H1 (cell line): ENCODE data around the gene ILK. TPM values are rescaled to one million over a fixed set of nuclear protein-coding genes. Genes with fewer than 3 reads are reported as not detected.

Experiments
- CTCF ChIA-PET: fragments of 300-600 bp; sonication (Branson Sonifier 250); formaldehyde crosslinking; loops from one replicate; lab custom pipeline; 2021; ENCODE audit not compliant: partially characterized antibody; lab: Charles Lee
- POLR2A ChIA-PET: fragments of 300-600 bp; sonication (Branson Sonifier 250); formaldehyde crosslinking; loops from one replicate; lab custom pipeline; 2021; ENCODE audit warnings: inconsistent platforms; ENCODE audit not compliant: partially characterized antibody; lab: Charles Lee
- DNase-seq, 2 experiments: peaks; one replicate each; pipeline versions ENCODE4 v3.0.0 to v3.0.0-alpha.2; 2010 to 2022; ENCODE audit warnings: low spot score in 2 of 2, low read depth in 1 of 2, mixed read lengths in 1 of 2
- FAIRE-seq: peaks from 2 replicates; lab custom pipeline; 2011; peaks lifted over from hg19 to GRCh38; lab: Jason Lieb, UNC
- H2AFZ ChIP-seq: 2 replicates; pipeline ENCODE4 v1.8.1; 2012; ENCODE audit warnings: low read length, inconsistent platforms
- H2AK5ac ChIP-seq: 2 replicates; pipeline ENCODE4 v1.6.1; 2013; ENCODE audit warnings: low read depth, low read length
- H2BK120ac ChIP-seq: replicated peaks from 2 replicates; pipeline ENCODE3; 2013; ENCODE audit warnings: low read depth, low read length, inconsistent platforms
- H2BK12ac ChIP-seq: 2 replicates; pipeline ENCODE4 v1.6.1; 2013; ENCODE audit warnings: low read depth, low read length
- H2BK15ac ChIP-seq: 2 replicates; pipeline ENCODE4 v1.6.1; 2013; ENCODE audit warnings: low read length
- H2BK20ac ChIP-seq: 2 replicates; pipeline ENCODE4 v1.6.1; 2013; ENCODE audit warnings: low read length
- H2BK5ac ChIP-seq: 2 replicates; pipeline ENCODE4 v1.6.1; 2013; ENCODE audit warnings: low read depth, low read length
- H3K14ac ChIP-seq: 2 replicates; pipeline ENCODE4 v1.6.1; 2013; ENCODE audit warnings: inconsistent platforms; ENCODE audit not compliant: insufficient read length
- H3K18ac ChIP-seq: 2 replicates; pipeline ENCODE4 v1.6.1; 2013; ENCODE audit warnings: low read length; ENCODE audit errors: extremely low read depth
- H3K23ac ChIP-seq: 2 replicates; pipeline ENCODE4 v1.6.1; 2013; ENCODE audit warnings: inconsistent platforms; ENCODE audit not compliant: insufficient read length
- H3K23me2 ChIP-seq: 2 replicates; pipeline ENCODE4 v1.6.1; 2013; ENCODE audit warnings: low read depth, low read length
- H3K27ac ChIP-seq: 2 replicates; pipeline ENCODE4 v1.6.1; 2011; ENCODE audit warnings: low read depth, low read length, inconsistent platforms
- H3K27me3 ChIP-seq, 4 experiments: replicated peaks in 1 of 4; 1 replicate in 1 of 4; 2 replicates in 3 of 4; pipeline versions ENCODE4 v1.6.1 to v1.8.1; 2011 to 2013; ENCODE audit warnings: low read length in 3 of 4, mild to moderate bottlenecking in 3 of 4, inconsistent platforms in 2 of 4, mixed read lengths in 2 of 4, moderate library complexity in 1 of 4; ENCODE audit not compliant: control insufficient read depth in 3 of 4, insufficient read depth in 3 of 4; ENCODE audit errors: extremely low read depth in 1 of 4
- H3K36me3 ChIP-seq, 4 experiments: 2 replicates each; pipeline versions ENCODE4 v1.6.1 to v1.8.1; 2011 to 2013; ENCODE audit warnings: mild to moderate bottlenecking in 4 of 4, low read length in 3 of 4, moderate library complexity in 2 of 4, control low read depth in 1 of 4, inconsistent platforms in 1 of 4; ENCODE audit not compliant: insufficient read depth in 4 of 4, control insufficient read depth in 2 of 4
- H3K4ac ChIP-seq: replicated peaks from 2 replicates; pipeline ENCODE3; 2013; ENCODE audit warnings: low read length, low read depth, mixed read lengths, inconsistent platforms; ENCODE audit not compliant: insufficient read length
- H3K4me1 ChIP-seq, 4 experiments: replicated peaks in 1 of 4; 1 replicate in 1 of 4; 2 replicates in 3 of 4; pipeline versions ENCODE4 v1.6.1 to v1.8.1; 2011 to 2013; ENCODE audit warnings: low read length in 3 of 4, inconsistent platforms in 2 of 4, mixed read lengths in 1 of 4; ENCODE audit not compliant: insufficient read depth in 4 of 4, control insufficient read depth in 3 of 4
- H3K4me2 ChIP-seq, 2 experiments: 2 replicates each; pipeline versions ENCODE4 v1.6.1 to v1.8.1; 2011 to 2013; ENCODE audit warnings: low read depth in 2 of 2, low read length in 2 of 2, control low read depth in 1 of 2, inconsistent platforms in 1 of 2, mild to moderate bottlenecking in 1 of 2; ENCODE audit not compliant: insufficient read depth in 1 of 2
- H3K4me3 ChIP-seq, 4 experiments: fragments of 200-600, 300-600 bp in 1 of 4; sonication (generic), shearing (Covaris generic), sonication (Bioruptor Twin) in 1 of 4; 2 replicates each; pipeline versions ENCODE4 v1.5.1 to v1.8.1; 2011 to 2016; ENCODE audit warnings: low read length in 4 of 4, low read depth in 3 of 4, control low read depth in 2 of 4, inconsistent platforms in 2 of 4, mild to moderate bottlenecking in 2 of 4, mixed read lengths in 1 of 4, moderate library complexity in 1 of 4; ENCODE audit not compliant: insufficient read depth in 2 of 4; ENCODE audit errors: extremely low read depth in 1 of 4
- H3K56ac ChIP-seq: replicated peaks from 2 replicates; pipeline ENCODE3; 2013; ENCODE audit warnings: low read depth, mild to moderate bottlenecking, mixed read lengths, low read length, inconsistent platforms; ENCODE audit not compliant: insufficient read length
- H3K79me1 ChIP-seq: 2 replicates; pipeline ENCODE4 v1.6.1; 2013; ENCODE audit warnings: low read depth, low read length, control low read depth
- H3K79me2 ChIP-seq, 2 experiments: 2 replicates each; pipeline versions ENCODE4 v1.6.1 to v1.8.1; 2012 to 2013; ENCODE audit warnings: low read length in 2 of 2, mild to moderate bottlenecking in 2 of 2, inconsistent platforms in 1 of 2; ENCODE audit not compliant: insufficient read depth in 2 of 2, control insufficient read depth in 1 of 2
- H3K9ac ChIP-seq, 4 experiments: replicated peaks in 1 of 4; 1 replicate in 1 of 4; 2 replicates in 3 of 4; pipeline versions ENCODE4 v1.6.1 to v1.8.1; 2011 to 2013; ENCODE audit warnings: low read depth in 3 of 4, low read length in 3 of 4, control low read depth in 2 of 4, mild to moderate bottlenecking in 2 of 4, moderate library complexity in 2 of 4, inconsistent platforms in 1 of 4; ENCODE audit errors: extremely low read depth in 1 of 4
- H3K9me3 ChIP-seq, 2 experiments: 2 replicates each; pipeline versions ENCODE4 v1.6.1 to v1.8.1; 2012 to 2013; ENCODE audit warnings: mild to moderate bottlenecking in 2 of 2, moderate library complexity in 2 of 2, control low read depth in 1 of 2, inconsistent platforms in 1 of 2, low read depth in 1 of 2, low read length in 1 of 2, mixed read lengths in 1 of 2; ENCODE audit not compliant: insufficient read depth in 2 of 2
- H4K20me1 ChIP-seq, 2 experiments: replicated peaks in 1 of 2; 2 replicates each; pipeline versions ENCODE3 to v1.8.1; 2011 to 2013; ENCODE audit warnings: inconsistent platforms in 2 of 2, low read length in 2 of 2, mild to moderate bottlenecking in 1 of 2; ENCODE audit not compliant: insufficient read depth in 2 of 2, control insufficient read depth in 1 of 2
- H4K5ac ChIP-seq: 2 replicates; pipeline ENCODE4 v1.6.1; 2013; ENCODE audit warnings: low read length, low read depth, mixed read lengths, inconsistent platforms; ENCODE audit not compliant: insufficient read length
- H4K8ac ChIP-seq: 2 replicates; pipeline ENCODE4 v1.8.0; 2013; ENCODE audit warnings: mild to moderate bottlenecking, moderate library complexity, low read length, inconsistent platforms; ENCODE audit not compliant: insufficient read depth; ENCODE audit errors: extremely low read depth
- H4K91ac ChIP-seq: replicated peaks from 2 replicates; pipeline ENCODE3; 2013; ENCODE audit warnings: low read length, mixed read lengths, inconsistent platforms; ENCODE audit not compliant: insufficient read length
- CBX5 ChIP-seq: fragments of 300-800, 300-1000 bp; sonication (generic); IDR thresholded peaks from 2 replicates; pipeline ENCODE4 v1.7.1; 2016; ENCODE audit warnings: antibody characterized with exemption, low read length, low read depth
- polyA plus RNA-seq, 7 experiments: library from polyadenylated mRNA; depleted of rRNA in 3 of 7; stranded (reverse) in 5 of 7; unstranded in 2 of 7; fragments of >200 nt in 5 of 7; fragments of 200-250 nt in 2 of 7; gene quantifications; 1 replicate in 5 of 7; 2 replicates in 1 of 7; 4 replicates in 1 of 7; pipeline versions ENCODE4 v1.2.1 to v1.2.3, GENCODE V29; 2011 to 2013; ENCODE audit warnings: missing spikeins in 2 of 7, mixed read lengths in 2 of 7
- total RNA-seq: library from RNA; stranded (reverse); fragmentation: NEBNext Ultra II Directional; extraction: Animal tissue kit (Norgen Biotek cat#: 25700); gene quantifications from 2 replicates; pipeline ENCODE4 v1.2.1, GENCODE V29; 2021

The ILK gene
- total and polyA plus RNA-seq, 2 of the 8 experiments (the other 6 are each of a cell fraction or from before 2014, with no cell fraction given), result 91.4 to 132 TPM

- Histone ChIP-seq H4K8ac (no peak overlapping the region), H3K27ac (no peak overlapping the region), H2BK120ac (no peak overlapping the region), H3K9ac (no peak overlapping the region), H4K91ac (no peak overlapping the region), H2BK5ac (no peak overlapping the region), H3K14ac (no peak overlapping the region), H3K4me2 (no peak overlapping the region), H3K23ac (no peak overlapping the region), H4K20me1 (peaks cover 0 to 1% of the 10 kb centered on the region in 2 experiments), H3K4me3 (no peak overlapping the region), H3K18ac (no peak overlapping the region), H3K36me3 (no peaks in the 10 kb centered on the region), H2BK15ac (peak overlapping the region; percentile 1), H3K27me3 (peaks cover 1 to 34% (median 30%) of the 10 kb centered on the region in 4 experiments), H2AFZ (no peak overlapping the region), H2BK20ac (no peak overlapping the region), H2AK5ac (no peak overlapping the region), H3K4ac (no peak overlapping the region), H3K79me2 (no peaks in the 10 kb centered on the region), H3K9me3 (no peaks in the 10 kb centered on the region), H3K23me2 (peaks cover 9% of the 10 kb centered on the region), H3K4me1 (peaks cover 0 to 7% (median 6%) of the 10 kb centered on the region in 4 experiments; a peak in 4 of 7 replicates), H2BK12ac (no peak overlapping the region), H4K5ac (no peak overlapping the region), H3K56ac (no peak overlapping the region), H3K79me1 (no peaks in the 10 kb centered on the region)
- FAIRE-seq (no peak), DNase-seq (peak in 1 of 2 experiments; percentile 7)
- ChIA-PET CTCF (interaction anchor here (0.9 to 4.9 kb wide), 7 partner anchors 9 to 296 kb away, joined by 3 to 36 read pairs (median 4); no protein-coding TSS in a partner anchor), POLR2A (interaction anchor here (1.2 to 1.4 kb wide), 2 partner anchors 8 to 40 kb away, joined by 3 read pairs; partner anchors contain the start of gene TPP1)
- TF ChIP-seq CBX5, result no peak
Observed at GRCh38 chr11:6658647-6659046, 55.1 kb downstream of the ILK start.

Other genes with a start within 250 kb of the ILK start
- gene SMPD1, start 213.3 kb upstream of the ILK start, total RNA-seq, result 1.9 and 3.1 TPM in 2 replicates
- gene SMPD1, start 213.3 kb upstream of the ILK start, polyA plus RNA-seq (2011; rRNA removed), result 2.4 and 4.5 TPM in 2 replicates
- gene APBB1, start 184.7 kb upstream of the ILK start, total RNA-seq, result 23.6 and 23.9 TPM in 2 replicates
- gene APBB1, start 184.7 kb upstream of the ILK start, polyA plus RNA-seq (2011; rRNA removed), result 33.1 and 44.7 TPM in 2 replicates
- gene HPX, start 162.8 kb upstream of the ILK start, total RNA-seq, result 0.44 and 0.80 TPM in 2 replicates
- 0.96 and 0.97 TPM in 2 replicates for gene HPX, start 162.8 kb upstream of the ILK start, polyA plus RNA-seq (2011; rRNA removed)
- 14.3 and 15.7 TPM in 2 replicates for gene TRIM3, start 129.8 kb upstream of the ILK start, total RNA-seq
- 10.7 and 16.2 TPM in 2 replicates for gene TRIM3, start 129.8 kb upstream of the ILK start, polyA plus RNA-seq (2011; rRNA removed)
- gene ARFIP2, start 122.4 kb upstream of the ILK start, total RNA-seq, result 48.7 and 51.1 TPM in 2 replicates
- 48.3 and 50.3 TPM in 2 replicates for gene ARFIP2, start 122.4 kb upstream of the ILK start, polyA plus RNA-seq (2011; rRNA removed)
- 38.2 and 45.6 TPM in 2 replicates for gene TIMM10B, start 122.3 kb upstream of the ILK start, total RNA-seq
- gene TIMM10B, start 122.3 kb upstream of the ILK start, polyA plus RNA-seq (2011; rRNA removed), result 47.8 and 56.0 TPM in 2 replicates
- 4.2 and 5.0 TPM in 2 replicates for gene DNHD1, start 106.5 kb upstream of the ILK start, total RNA-seq
- 6.8 and 7.6 TPM in 2 replicates for gene DNHD1, start 106.5 kb upstream of the ILK start, polyA plus RNA-seq (2011; rRNA removed)
- 14.9 and 15.4 TPM in 2 replicates for gene RRP8, start 158 bp upstream of the ILK start, total RNA-seq
- 3.6 and 4.2 TPM in 2 replicates for gene RRP8, start 158 bp upstream of the ILK start, polyA plus RNA-seq (2011; rRNA removed)
- gene TAF10, start 8.4 kb downstream of the ILK start, total RNA-seq, result 128 and 153 TPM in 2 replicates
- gene TAF10, start 8.4 kb downstream of the ILK start, polyA plus RNA-seq (2011; rRNA removed), result 213 and 242 TPM in 2 replicates
- gene TPP1, start 15.6 kb downstream of the ILK start, total RNA-seq, result 34.9 and 36.1 TPM in 2 replicates
- 58.4 and 77.5 TPM in 2 replicates for gene TPP1, start 15.6 kb downstream of the ILK start, polyA plus RNA-seq (2011; rRNA removed)
- 10.5 and 11.3 TPM in 2 replicates for gene DCHS1, start 52.0 kb downstream of the ILK start, total RNA-seq
- gene DCHS1, start 52.0 kb downstream of the ILK start, polyA plus RNA-seq (2011; rRNA removed), result 8.2 and 8.9 TPM in 2 replicates
- 70.5 and 71.7 TPM in 2 replicates for gene MRPL17, start 79.6 kb downstream of the ILK start, total RNA-seq
- gene MRPL17, start 79.6 kb downstream of the ILK start, polyA plus RNA-seq (2011; rRNA removed), result 44.5 and 55.7 TPM in 2 replicates
- gene OR2AG2, start 168.2 kb downstream of the ILK start, total RNA-seq, result 0.17 and 0.22 TPM in 2 replicates
- gene OR2AG2, start 168.2 kb downstream of the ILK start, polyA plus RNA-seq (2011; rRNA removed), result 0.49 and 0.74 TPM in 2 replicates
- gene OR2AG1, start 179.2 kb downstream of the ILK start, total RNA-seq, result not detected in 2 replicates
- gene OR2AG1, start 179.2 kb downstream of the ILK start, polyA plus RNA-seq (2011; rRNA removed), result not detected in 2 replicates
- gene OR6A2, start 195.9 kb downstream of the ILK start, total RNA-seq, result 0.10 and 0.20 TPM in 2 replicates
- 0.14 TPM in 2 replicates for gene OR6A2, start 195.9 kb downstream of the ILK start, polyA plus RNA-seq (2011; rRNA removed)
- gene OR10A5, start 241.9 kb downstream of the ILK start, total RNA-seq, result not detected in 2 replicates
- not detected in 2 replicates for gene OR10A5, start 241.9 kb downstream of the ILK start, polyA plus RNA-seq (2011; rRNA removed)